GM13976 (cell line): ENCODE measurements around the gene GPR31.

Experiments used
- DNase-seq: peaks from one replicate; pipeline ENCODE4 v3.0.0; 2012; ENCODE audit warnings: low spot score
- CTCF ChIP-seq: IDR thresholded peaks from 2 replicates; pipeline ENCODE4 v1.5.1; 2012; ENCODE audit warnings: borderline replicate concordance, mild to moderate bottlenecking; ENCODE audit not compliant: insufficient read depth; ENCODE audit errors: extremely low read depth, missing control alignments, control extremely low read depth
- in situ Hi-C: fragments of 300-500 bp; cut with MboI; formaldehyde crosslinking; loops from one replicate; pipeline ENCODE4 v1.12.0; 2022; ENCODE audit warnings: low sequenced_read_pairs, mixed read lengths, inconsistent platforms; ENCODE audit not compliant: unreplicated experiment

The GPR31 gene

DNA sequence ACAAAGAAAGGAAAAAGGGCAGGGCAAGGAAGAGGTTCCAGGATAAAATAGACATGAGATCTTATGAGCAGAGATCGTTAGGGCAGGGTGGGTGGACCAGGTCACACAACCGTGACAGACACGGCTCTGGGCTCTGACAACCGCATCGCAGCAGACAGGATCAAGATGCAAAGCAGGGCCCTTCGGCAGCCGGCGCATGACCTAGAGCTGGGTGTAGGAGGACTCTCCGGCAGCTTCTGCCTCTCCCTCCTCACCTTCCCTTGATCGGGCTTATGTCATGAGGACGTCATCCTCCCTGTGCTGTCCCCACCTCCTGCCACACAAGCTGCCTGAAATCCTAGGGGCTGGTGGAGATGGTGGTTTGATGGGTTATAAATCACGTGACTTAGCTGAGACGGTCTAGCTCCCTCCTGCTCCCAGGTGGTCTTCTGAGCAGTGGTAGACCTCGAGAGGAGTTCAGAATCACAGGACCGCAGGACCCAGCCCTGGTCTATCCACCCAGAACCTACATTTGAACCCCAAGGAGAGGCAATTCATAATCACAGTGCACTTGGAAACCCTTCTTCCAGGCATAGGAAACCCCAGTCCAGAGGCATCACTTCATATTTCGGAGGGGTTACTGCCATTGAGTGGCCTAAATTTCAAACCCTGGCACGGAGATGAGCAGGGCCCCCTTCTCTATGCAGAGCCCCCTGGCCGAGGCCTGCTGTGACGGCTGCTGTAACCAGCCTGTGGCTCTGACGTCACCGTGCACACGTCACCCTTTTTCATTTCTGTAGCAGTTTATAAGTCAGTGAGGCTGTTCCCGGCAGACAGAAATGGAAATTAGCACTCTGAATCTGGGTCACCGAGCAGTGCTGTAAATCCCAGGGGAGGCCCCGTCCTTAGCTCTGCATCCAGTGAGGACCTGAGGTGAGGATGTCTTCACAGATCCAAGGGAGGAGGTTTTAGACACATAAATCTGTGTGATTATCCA, 43.6 kb downstream of the GPR31 start:
- peak; percentile 91 for DNase-seq
- no peak for TF ChIP-seq CTCF
- in situ Hi-C loops: no loop called here

DNA sequence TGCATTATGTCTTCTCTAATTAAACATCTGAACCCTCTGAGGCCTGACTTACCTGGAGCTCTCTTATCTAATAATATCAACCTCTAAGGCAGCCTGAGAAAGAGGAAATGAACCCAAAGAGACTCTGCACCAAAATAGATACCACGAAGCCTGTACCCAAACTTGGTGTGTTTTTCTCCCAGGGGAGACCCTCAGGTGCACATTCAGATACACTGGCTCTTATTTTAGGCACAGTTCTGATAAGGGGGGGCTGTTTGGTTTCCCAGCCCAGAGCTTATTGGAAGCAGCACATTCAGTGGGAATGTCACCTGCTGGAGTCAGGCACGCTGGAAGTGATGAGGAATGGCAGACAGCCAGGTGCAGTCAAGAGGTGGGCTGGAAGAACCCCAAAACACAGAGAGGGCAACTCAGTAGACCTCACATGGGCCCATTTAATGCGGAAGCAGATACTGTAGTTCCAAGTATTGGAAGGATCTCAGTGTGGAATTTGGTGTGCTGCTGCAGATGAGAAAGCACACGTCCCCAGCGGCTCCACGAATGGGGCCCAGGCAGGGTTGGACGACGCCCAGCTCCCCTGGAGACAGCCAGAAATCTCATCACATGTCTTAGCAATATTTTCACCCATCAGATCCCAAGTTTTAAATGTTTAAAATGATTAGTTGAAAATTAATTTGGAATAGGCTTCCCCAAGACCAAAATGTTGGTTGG, 44.6 kb downstream of the GPR31 start:
- peak; percentile 60 for DNase-seq
- TF ChIP-seq CTCF: no peak
- in situ Hi-C loops: no loop called here

DNA sequence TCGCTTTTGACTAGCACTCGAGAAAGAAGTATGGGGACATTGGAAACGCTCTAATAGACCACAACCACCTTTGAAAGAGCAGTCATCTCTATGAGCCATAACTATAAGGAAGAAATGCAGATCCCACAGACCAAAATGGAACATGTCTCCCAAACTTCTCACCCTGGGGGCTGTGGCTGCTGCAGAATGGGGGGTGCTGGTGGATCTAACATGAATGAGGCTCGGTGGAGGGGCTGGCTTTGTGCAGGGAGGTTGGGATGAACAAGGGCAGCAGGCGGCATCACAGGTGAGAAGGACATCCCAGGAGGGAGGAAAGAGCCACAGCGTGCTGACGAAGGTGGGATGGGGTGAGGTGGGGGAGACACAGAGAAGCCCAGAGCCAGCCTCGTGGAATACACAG, 45.4 kb downstream of the GPR31 start:
- in situ Hi-C loops: no loop called here
- DNase-seq: no peak
- no peak for TF ChIP-seq CTCF

- no peak for TF ChIP-seq CTCF
- DNase-seq: no peak
- in situ Hi-C loops: no loop called here
Observed at GRCh38 chr6:167111597-167111996, 46.2 kb downstream of the GPR31 start.

DNA sequence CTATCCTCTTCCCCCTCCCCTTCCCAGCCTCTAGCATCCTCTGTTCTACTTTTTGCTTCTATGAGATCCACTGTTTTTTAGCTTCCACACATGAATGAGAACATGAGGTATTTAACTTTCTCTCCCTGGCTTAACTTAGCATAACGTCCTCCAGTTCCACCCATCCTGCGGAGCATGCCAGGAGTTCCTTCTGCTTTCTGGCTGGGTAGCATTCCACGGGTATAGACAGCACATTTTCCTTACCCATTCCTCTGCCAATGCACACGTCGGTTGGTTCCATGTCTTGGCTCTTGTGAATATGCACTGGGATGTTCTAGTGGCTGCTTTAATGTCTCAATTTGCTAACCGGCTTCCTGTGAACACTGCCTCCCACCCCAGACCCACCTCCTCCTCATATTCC, 48.1 kb downstream of the GPR31 start:
- in situ Hi-C loops: no loop called here
- DNase-seq: no peak
- no peak for TF ChIP-seq CTCF

GRCh38 chr6:167108278-167108677, 49.5 kb downstream of the GPR31 start:
- no peak for TF ChIP-seq CTCF
- no peak for DNase-seq
- in situ Hi-C loops: no loop called here
